Measurements from ENCODE around the gene SELENOK.
A peak's percentile ranks its signal among the peaks of the same experiment; 100 is the strongest.

SELENOK gene

DNA sequence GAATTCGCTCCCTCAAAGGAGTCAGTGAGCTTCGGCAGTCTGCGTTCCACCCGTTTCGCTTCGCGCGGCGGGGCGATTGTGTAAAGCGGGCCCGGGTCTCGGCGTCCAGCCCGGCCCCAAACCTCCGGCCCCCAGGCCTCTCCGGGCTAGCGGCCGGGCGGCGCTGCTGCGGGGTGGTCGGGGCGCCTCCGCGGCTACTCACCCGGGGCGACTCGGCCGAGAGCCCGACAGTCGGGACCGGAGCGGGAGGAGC lies 45.9 kb downstream of the SELENOK start:
- Histone ChIP-seq H4K91ac (ENCODE audit: low read depth, low read length) (peak overlapping the region; percentile 41), H3K27ac (ENCODE audit: low read depth, low read length) (no peak overlapping the region), H2BK5ac (ENCODE audit: low read depth, low read length, poor library complexity) (no peak overlapping the region), H3K4me2 (ENCODE audit: low read length) (peak overlapping the region; percentile 89), H3K18ac (ENCODE audit: low read length) (no peak overlapping the region), H3K27me3 (ENCODE audit: insufficient read depth, low read length) (peaks cover 4% of the 10 kb centered on the region), H2BK12ac (ENCODE audit: low read length) (no peak overlapping the region), H4K8ac (ENCODE audit: low read depth, low read length) (peak overlapping the region; percentile 32), H3K4me1 (ENCODE audit: control insufficient read depth in 1 of 2, insufficient read depth in 2 of 2, low read length in 2 of 2) (peaks cover 5 to 6% of the 10 kb centered on the region in 2 experiments), H2AFZ (ENCODE audit: insufficient read depth, low read length, poor library complexity) (peak overlapping the region; percentile 51), H3K9me3 (ENCODE audit: insufficient read depth, low read depth, low read length) (peaks cover 3% of the 10 kb centered on the region), H3K79me2 (ENCODE audit: control insufficient read depth, insufficient read depth, low read length, poor library complexity) (no peaks in the 10 kb centered on the region), H2AK5ac (ENCODE audit: low read length) (no peak overlapping the region), H3K9ac (ENCODE audit: low read length) (no peak overlapping the region), H3K4me3 (ENCODE audit: low read depth, low read length) (peak overlapping the region; percentile 70), H3K79me1 (ENCODE audit: low read length) (peaks cover 2% of the 10 kb centered on the region), H3K4ac (ENCODE audit: low read depth, low read length) (no peak overlapping the region), H2BK120ac (ENCODE audit: insufficient read depth, low read length, poor library complexity) (peak overlapping the region; percentile 1), H3K36me3 (ENCODE audit: control insufficient read depth in 1 of 2, insufficient read depth in 2 of 2, low read length in 2 of 2) (no peaks in the 10 kb centered on the region), H3K14ac (ENCODE audit: low read length) (peak overlapping the region; percentile 40), H4K12ac (ENCODE audit: low read depth, low read length) (no peak overlapping the region), H3K23ac (ENCODE audit: low read length) (no peak overlapping the region)
- no peak for DNase-seq
- no CpG with 5 or more reads among the region's 34 CpGs for WGBS (ENCODE audit: extremely low coverage, insufficient coverage, insufficient read length)

DNA sequence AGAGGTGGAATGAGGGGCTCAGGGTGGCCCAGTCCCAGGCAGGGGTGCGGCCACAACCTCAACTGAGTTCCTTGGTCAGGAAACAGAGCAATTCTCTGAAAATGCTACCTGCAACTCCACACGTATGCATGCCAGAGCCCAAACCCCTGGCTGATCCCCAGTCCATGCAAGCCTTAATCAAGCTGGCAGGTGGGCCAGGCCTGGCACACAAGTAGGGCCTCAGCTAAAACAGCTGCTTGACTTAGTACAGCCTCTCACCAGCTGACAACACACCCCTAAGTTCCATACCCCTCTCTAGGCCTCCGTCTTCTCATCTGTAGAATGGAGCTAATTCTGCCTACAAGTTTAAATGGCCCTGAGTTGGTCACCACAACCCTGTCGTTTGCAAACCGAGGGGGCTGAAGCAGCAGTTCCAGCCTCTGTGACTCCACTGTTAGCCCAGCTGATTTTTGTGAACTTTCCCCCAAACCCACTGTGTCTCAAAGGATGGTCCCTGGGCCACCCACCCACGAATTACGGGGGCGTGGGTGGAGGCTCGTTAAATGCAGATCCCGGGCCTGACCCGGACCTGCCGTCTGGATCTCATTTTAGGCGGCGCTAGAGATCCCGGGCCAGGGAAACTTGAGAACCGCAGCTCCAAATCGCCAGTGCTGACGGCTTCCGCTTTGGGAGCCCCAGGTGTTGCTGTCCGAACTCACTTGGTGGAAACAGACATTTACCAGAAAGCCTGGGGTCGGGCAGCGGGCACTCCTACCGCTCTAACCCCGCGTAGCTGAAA lies 46.4 kb downstream of the SELENOK start:
- Histone ChIP-seq H3K36me3 (ENCODE audit: control insufficient read depth in 1 of 2, insufficient read depth in 2 of 2, low read length in 2 of 2) (no peaks in the 10 kb centered on the region), H3K23ac (ENCODE audit: low read length) (no peak overlapping the region), H4K12ac (ENCODE audit: low read depth, low read length) (no peak overlapping the region), H2BK120ac (ENCODE audit: insufficient read depth, low read length, poor library complexity) (peak overlapping the region; percentile 1), H3K4me3 (ENCODE audit: low read depth, low read length) (peak overlapping the region; percentile 70), H2BK12ac (ENCODE audit: low read length) (peak overlapping the region; percentile 21), H4K8ac (ENCODE audit: low read depth, low read length) (peak overlapping the region; percentile 49), H3K27me3 (ENCODE audit: insufficient read depth, low read length) (peaks cover 4% of the 10 kb centered on the region), H3K4me1 (ENCODE audit: control insufficient read depth in 1 of 2, insufficient read depth in 2 of 2, low read length in 2 of 2) (peaks cover 5 to 6% of the 10 kb centered on the region in 2 experiments), H3K14ac (ENCODE audit: low read length) (no peak overlapping the region), H3K79me2 (ENCODE audit: control insufficient read depth, insufficient read depth, low read length, poor library complexity) (no peaks in the 10 kb centered on the region), H4K91ac (ENCODE audit: low read depth, low read length) (no peak overlapping the region), H2AK5ac (ENCODE audit: low read length) (no peak overlapping the region), H3K18ac (ENCODE audit: low read length) (no peak overlapping the region), H3K27ac (ENCODE audit: low read depth, low read length) (no peak overlapping the region), H3K9ac (ENCODE audit: low read length) (no peak overlapping the region), H2BK5ac (ENCODE audit: low read depth, low read length, poor library complexity) (no peak overlapping the region), H3K4ac (ENCODE audit: low read depth, low read length) (no peak overlapping the region), H2AFZ (ENCODE audit: insufficient read depth, low read length, poor library complexity) (peak overlapping the region; percentile 51), H3K4me2 (ENCODE audit: low read length) (peak overlapping the region; percentile 89), H3K9me3 (ENCODE audit: insufficient read depth, low read depth, low read length) (peaks cover 3% of the 10 kb centered on the region), H3K79me1 (ENCODE audit: low read length) (peaks cover 2% of the 10 kb centered on the region)
- WGBS (ENCODE audit: extremely low coverage, insufficient coverage, insufficient read length), result no CpG with 5 or more reads among the region's 25 CpGs
- peak; percentile 18 to 56 for DNase-seq

DNA sequence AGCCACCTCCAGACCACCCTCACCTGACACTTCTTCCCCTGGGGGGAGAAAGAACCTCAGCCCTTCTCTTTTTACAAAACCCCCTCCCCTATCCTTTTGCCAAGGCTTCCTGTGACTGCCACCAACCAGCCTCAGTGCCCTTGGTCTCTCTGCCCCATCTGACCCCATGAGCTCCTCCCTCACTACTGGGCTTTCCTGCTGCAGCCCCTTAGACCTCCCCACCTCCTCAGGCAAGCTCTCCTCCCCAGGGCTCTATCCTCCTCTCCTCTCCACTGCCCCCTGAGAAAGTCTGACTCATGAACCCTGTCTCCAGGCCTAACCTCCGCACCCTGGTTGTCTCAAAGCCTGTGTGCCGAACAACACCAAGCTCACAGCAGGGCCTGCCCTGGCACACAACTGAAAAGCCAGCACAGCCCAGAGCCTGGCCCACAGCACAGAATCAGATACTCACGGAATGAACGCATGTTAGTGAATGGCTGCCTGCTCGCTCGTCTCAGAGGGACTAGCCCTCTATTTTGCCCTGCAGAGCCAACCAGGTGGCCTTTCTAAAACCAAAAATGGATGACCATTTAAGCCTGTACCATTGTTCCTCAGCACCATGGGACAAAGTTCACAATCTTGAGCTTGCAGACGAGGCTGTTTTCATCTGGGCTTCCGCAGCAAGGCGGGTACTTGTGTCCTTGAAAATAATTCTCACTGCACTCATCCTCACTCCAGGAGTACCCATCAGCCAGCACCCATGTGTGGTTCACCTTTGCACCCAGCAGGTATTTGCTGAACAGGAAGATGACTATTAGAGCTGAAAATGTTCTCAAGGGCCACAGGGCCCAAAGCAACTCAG lies 47.2 kb downstream of the SELENOK start:
- H3K9ac ChIP-seq (ENCODE audit: low read length), result no peak overlapping the region

DNA sequence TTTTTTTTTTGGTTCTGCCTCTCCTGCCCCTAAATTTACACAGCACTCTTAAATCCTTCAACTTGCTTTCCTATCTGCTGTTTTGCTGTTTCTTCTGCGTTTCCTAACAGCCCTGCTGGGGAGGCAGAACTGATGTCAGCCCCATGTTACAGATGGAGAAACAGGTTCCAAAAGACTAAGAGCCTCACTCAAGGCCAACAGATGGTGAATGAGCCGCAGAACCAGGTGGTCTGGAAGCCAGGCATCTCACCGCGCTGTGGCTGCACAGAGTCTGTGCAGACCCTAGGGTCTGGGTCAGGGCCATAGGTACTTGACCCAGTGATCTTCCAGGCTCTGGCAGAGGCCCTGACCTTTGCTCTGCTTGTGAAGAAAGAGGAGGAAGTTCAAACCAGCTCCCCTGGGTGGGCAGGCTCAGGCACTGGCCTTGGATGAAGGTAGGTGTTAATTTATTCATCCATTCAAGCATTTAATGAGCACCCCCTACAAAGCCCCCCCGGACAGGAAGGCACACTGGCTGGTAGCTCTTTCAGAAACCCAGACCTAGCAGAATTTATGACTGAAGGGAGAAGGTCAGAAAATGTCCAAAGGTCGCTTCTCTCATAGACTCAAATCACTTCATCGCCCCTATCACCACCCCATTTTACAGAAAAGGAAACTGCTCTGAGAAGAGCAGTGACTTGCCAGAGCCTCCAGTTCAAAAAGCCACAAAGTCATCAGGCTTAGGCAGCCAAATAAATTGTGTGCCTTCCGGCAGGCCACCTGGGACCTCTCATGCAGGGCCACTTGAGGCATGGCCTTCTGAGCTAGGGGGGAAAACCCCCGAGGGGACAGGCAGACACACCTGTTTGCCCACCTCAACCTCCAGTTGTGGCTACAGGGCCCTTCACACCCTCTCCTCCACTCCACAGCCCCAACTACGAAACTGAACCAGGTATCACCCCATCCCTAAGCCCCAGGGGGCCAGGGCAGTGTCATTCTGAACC lies 48.2 kb downstream of the SELENOK start:
- Histone ChIP-seq H2BK5ac (ENCODE audit: low read depth, low read length, poor library complexity) (no peak overlapping the region), H4K91ac (ENCODE audit: low read depth, low read length) (no peak overlapping the region), H3K4me3 (ENCODE audit: low read depth, low read length) (no peak overlapping the region), H3K9ac (ENCODE audit: low read length) (no peak overlapping the region), H2AK5ac (ENCODE audit: low read length) (no peak overlapping the region), H3K36me3 (ENCODE audit: control insufficient read depth in 1 of 2, insufficient read depth in 2 of 2, low read length in 2 of 2) (no peaks in the 10 kb centered on the region), H2AFZ (ENCODE audit: insufficient read depth, low read length, poor library complexity) (no peak overlapping the region), H3K23ac (ENCODE audit: low read length) (no peak overlapping the region), H3K4me1 (ENCODE audit: control insufficient read depth in 1 of 2, insufficient read depth in 2 of 2, low read length in 2 of 2) (peaks cover 5 to 6% of the 10 kb centered on the region in 2 experiments), H4K8ac (ENCODE audit: low read depth, low read length) (no peak overlapping the region), H3K18ac (ENCODE audit: low read length) (no peak overlapping the region), H2BK120ac (ENCODE audit: insufficient read depth, low read length, poor library complexity) (no peak overlapping the region), H2BK12ac (ENCODE audit: low read length) (no peak overlapping the region), H3K79me2 (ENCODE audit: control insufficient read depth, insufficient read depth, low read length, poor library complexity) (no peaks in the 10 kb centered on the region), H3K4ac (ENCODE audit: low read depth, low read length) (no peak overlapping the region), H3K9me3 (ENCODE audit: insufficient read depth, low read depth, low read length) (peaks cover 3% of the 10 kb centered on the region), H3K79me1 (ENCODE audit: low read length) (peaks cover 2% of the 10 kb centered on the region), H3K27me3 (ENCODE audit: insufficient read depth, low read length) (peaks cover 4% of the 10 kb centered on the region), H4K12ac (ENCODE audit: low read depth, low read length) (no peak overlapping the region), H3K27ac (ENCODE audit: low read depth, low read length) (no peak overlapping the region), H3K14ac (ENCODE audit: low read length) (no peak overlapping the region), H3K4me2 (ENCODE audit: low read length) (no peak overlapping the region)
- WGBS (ENCODE audit: extremely low coverage, insufficient coverage, insufficient read length), result no CpG with 5 or more reads among the region's 10 CpGs
- DNase-seq, result no peak

More for the DNA sequence above, 47.2 kb downstream of the SELENOK start:
- no CpG with 5 or more reads among the region's 9 CpGs for WGBS (ENCODE audit: extremely low coverage, insufficient coverage, insufficient read length)
- H3K18ac ChIP-seq (ENCODE audit: low read length), result no peak overlapping the region
- no peak overlapping the region for H3K4me2 ChIP-seq (ENCODE audit: low read length)
- DNase-seq, result no peak
- H3K4me3 ChIP-seq (ENCODE audit: low read depth, low read length), result no peak overlapping the region
- no peak overlapping the region for H2AK5ac ChIP-seq (ENCODE audit: low read length)
- no peak overlapping the region for H3K4ac ChIP-seq (ENCODE audit: low read depth, low read length)
- no peak overlapping the region for H4K91ac ChIP-seq (ENCODE audit: low read depth, low read length)
- H4K8ac ChIP-seq (ENCODE audit: low read depth, low read length), result no peak overlapping the region
- H3K79me1 ChIP-seq (ENCODE audit: low read length), result peaks cover 2% of the 10 kb centered on the region
- H3K4me1 ChIP-seq (ENCODE audit: control insufficient read depth in 1 of 2, insufficient read depth in 2 of 2, low read length in 2 of 2), result peaks cover 5 to 6% of the 10 kb centered on the region in 2 experiments
- H2BK12ac ChIP-seq (ENCODE audit: low read length), result no peak overlapping the region
- H2BK120ac ChIP-seq (ENCODE audit: insufficient read depth, low read length, poor library complexity), result no peak overlapping the region
- no peak overlapping the region for H3K27ac ChIP-seq (ENCODE audit: low read depth, low read length)
- peaks cover 3% of the 10 kb centered on the region for H3K9me3 ChIP-seq (ENCODE audit: insufficient read depth, low read depth, low read length)
- H2AFZ ChIP-seq (ENCODE audit: insufficient read depth, low read length, poor library complexity), result no peak overlapping the region
- H3K23ac ChIP-seq (ENCODE audit: low read length), result no peak overlapping the region
- no peaks in the 10 kb centered on the region for H3K36me3 ChIP-seq (ENCODE audit: control insufficient read depth in 1 of 2, insufficient read depth in 2 of 2, low read length in 2 of 2)
- H4K12ac ChIP-seq (ENCODE audit: low read depth, low read length), result no peak overlapping the region
- no peak overlapping the region for H2BK5ac ChIP-seq (ENCODE audit: low read depth, low read length, poor library complexity)
- H3K79me2 ChIP-seq (ENCODE audit: control insufficient read depth, insufficient read depth, low read length, poor library complexity), result no peaks in the 10 kb centered on the region
- no peak overlapping the region for H3K14ac ChIP-seq (ENCODE audit: low read length)
- H3K27me3 ChIP-seq (ENCODE audit: insufficient read depth, low read length), result peaks cover 4% of the 10 kb centered on the region

Data from trophoblast cell (in vitro differentiated cells and primary cell).